DOHH2 (cell line): ENCODE measurements around the gene MAP1LC3B2.

Experiments used
- H3F3A ChIP-seq: fragments of 200-600 bp; sonication (generic), shearing (Covaris generic); 2 replicates; pipeline ENCODE4 v1.6.0; 2016; ENCODE audit warnings: antibody characterized with exemption, mild to moderate bottlenecking; ENCODE audit not compliant: control insufficient read depth, insufficient read depth
- H3K27ac ChIP-seq: fragments of 200-600 bp; sonication (generic); 2 replicates; pipeline ENCODE4 v1.5.1; 2014; ENCODE audit warnings: low read depth, mild to moderate bottlenecking, low read length, moderate library complexity
- H3K27me3 ChIP-seq: fragments of 200-600 bp; sonication (generic); 2 replicates; pipeline ENCODE4 v1.6.1; 2014; ENCODE audit warnings: mild to moderate bottlenecking, low read length, mixed read lengths; ENCODE audit not compliant: control insufficient read depth
- H3K36me3 ChIP-seq: fragments of 200-600 bp; sonication (generic); 2 replicates; pipeline ENCODE4 v1.6.1; 2014; ENCODE audit warnings: mild to moderate bottlenecking, low read length, moderate library complexity, mixed read lengths; ENCODE audit not compliant: control insufficient read depth
- H3K4me1 ChIP-seq: fragments of 200-600 bp; sonication (generic); 2 replicates; pipeline ENCODE4 v1.6.1; 2014; ENCODE audit warnings: mild to moderate bottlenecking, low read length, mixed read lengths; ENCODE audit not compliant: control insufficient read depth
- H3K4me2 ChIP-seq: fragments of 200-600 bp; sonication (generic); 2 replicates; pipeline ENCODE4 v1.6.0; 2014; ENCODE audit warnings: mild to moderate bottlenecking, low read length, moderate library complexity
- H3K4me3 ChIP-seq: fragments of 200-600 bp; sonication (generic); 2 replicates; pipeline ENCODE4 v1.5.1; 2014; ENCODE audit warnings: mild to moderate bottlenecking, low read length, mixed read lengths
- H3K79me2 ChIP-seq: fragments of 200-600 bp; sonication (generic); 2 replicates; pipeline ENCODE4 v1.6.1; 2014; ENCODE audit warnings: mild to moderate bottlenecking, low read length, mixed read lengths; ENCODE audit not compliant: control insufficient read depth
- H3K9me2 ChIP-seq: fragments of 200-600 bp; sonication (generic); replicated peaks from 2 replicates; pipeline ENCODE4 v1.6.1; 2014; ENCODE audit warnings: mild to moderate bottlenecking, low read length, mixed read lengths; ENCODE audit not compliant: control insufficient read depth
- H3K9me3 ChIP-seq: fragments of 200-600 bp; sonication (generic); 2 replicates; pipeline ENCODE4 v1.6.1; 2014; ENCODE audit warnings: antibody characterized with exemption, low read length, mixed read lengths; ENCODE audit not compliant: control insufficient read depth, insufficient read depth
- H4K20me1 ChIP-seq: fragments of 200-600 bp; sonication (generic); 2 replicates; pipeline ENCODE4 v1.6.0; 2014; ENCODE audit warnings: low read depth, mild to moderate bottlenecking, antibody characterized with exemption, low read length, moderate library complexity; ENCODE audit not compliant: control insufficient read depth, insufficient read depth
- CTCF ChIP-seq: fragments of 200-600 bp; sonication (generic); IDR thresholded peaks from one replicate; pipeline ENCODE4 v1.5.1; 2014; ENCODE audit warnings: antibody characterized with exemption, mild to moderate bottlenecking, low read depth, low read length; ENCODE audit not compliant: poor library complexity, severe bottlenecking
- EZH2phosphoT487 ChIP-seq: fragments of 200-600 bp; sonication (generic); IDR thresholded peaks from 2 replicates; pipeline ENCODE4 v1.6.1; 2017; ENCODE audit warnings: borderline replicate concordance, mild to moderate bottlenecking, antibody characterized with exemption, low read length, moderate library complexity, mixed read lengths

The MAP1LC3B2 gene

GRCh38 chr12:116559162-116559935, at the start of gene MAP1LC3B2:
TSS of gene MAP1LC3B2 (plus strand) at chr12:116559381. CDS start at chr12:116575943, 16,562 bp downstream.
- Histone ChIP-seq H3K27me3 (peaks cover 29% of the 10 kb centered on the region), H3K4me3 (peak within 1 kb of the TSS; percentile 64), H3K9me2 (no peaks in the 10 kb centered on the region), H3K9me3 (peaks cover 5% of the 10 kb centered on the region; the same call in 1 of the 2 replicates), H4K20me1 (no peaks in the 10 kb centered on the region), H3K4me2 (peak within 1 kb of the TSS; percentile 88), H3K36me3 (no peaks in the 10 kb centered on the region), H3F3A (peaks cover 11% of the 10 kb centered on the region), H3K27ac (peak within 1 kb of the TSS; percentile 71), H3K79me2 (no peaks in the 10 kb centered on the region), H3K4me1 (peaks cover 34% of the 10 kb centered on the region)
- TF ChIP-seq CTCF (no peak), EZH2phosphoT487 (no peak)

GRCh38 chr12:116513944-116514343, 45.2 kb upstream of the MAP1LC3B2 start:
- Histone ChIP-seq H3K4me2 (no peak overlapping the region), H3K4me3 (no peak overlapping the region), H3K36me3 (no peaks in the 10 kb centered on the region), H3K9me3 (no peaks in the 10 kb centered on the region), H3F3A (no peaks in the 10 kb centered on the region), H3K27me3 (peaks cover 10% of the 10 kb centered on the region), H3K9me2 (no peaks in the 10 kb centered on the region), H3K4me1 (no peaks in the 10 kb centered on the region), H4K20me1 (no peaks in the 10 kb centered on the region), H3K79me2 (no peaks in the 10 kb centered on the region), H3K27ac (no peak overlapping the region)
- TF ChIP-seq CTCF (no peak), EZH2phosphoT487 (no peak)

- H3K4me3 ChIP-seq: no peak overlapping the region
- no peak overlapping the region for H3K27ac ChIP-seq
- no peaks in the 10 kb centered on the region for H3F3A ChIP-seq
- H3K9me3 ChIP-seq: no peaks in the 10 kb centered on the region
- no peaks in the 10 kb centered on the region for H3K79me2 ChIP-seq
- H4K20me1 ChIP-seq: no peaks in the 10 kb centered on the region
- H3K4me2 ChIP-seq: no peak overlapping the region
- H3K27me3 ChIP-seq: peaks cover 7% of the 10 kb centered on the region
- no peaks in the 10 kb centered on the region for H3K4me1 ChIP-seq
- no peaks in the 10 kb centered on the region for H3K36me3 ChIP-seq
- no peaks in the 10 kb centered on the region for H3K9me2 ChIP-seq
- TF ChIP-seq CTCF (no peak), EZH2phosphoT487 (no peak)
Measured at GRCh38 chr12:116515684-116516083, 43.5 kb upstream of the MAP1LC3B2 start.
